ENCODE measurements around the gene CARMIL3.
"Not testable (repeated sequence)": the region's sequence is repeated elsewhere in the genome, so short reads cannot be mapped to it uniquely, and the experiment has no call there.

Gene CARMIL3

DNA sequence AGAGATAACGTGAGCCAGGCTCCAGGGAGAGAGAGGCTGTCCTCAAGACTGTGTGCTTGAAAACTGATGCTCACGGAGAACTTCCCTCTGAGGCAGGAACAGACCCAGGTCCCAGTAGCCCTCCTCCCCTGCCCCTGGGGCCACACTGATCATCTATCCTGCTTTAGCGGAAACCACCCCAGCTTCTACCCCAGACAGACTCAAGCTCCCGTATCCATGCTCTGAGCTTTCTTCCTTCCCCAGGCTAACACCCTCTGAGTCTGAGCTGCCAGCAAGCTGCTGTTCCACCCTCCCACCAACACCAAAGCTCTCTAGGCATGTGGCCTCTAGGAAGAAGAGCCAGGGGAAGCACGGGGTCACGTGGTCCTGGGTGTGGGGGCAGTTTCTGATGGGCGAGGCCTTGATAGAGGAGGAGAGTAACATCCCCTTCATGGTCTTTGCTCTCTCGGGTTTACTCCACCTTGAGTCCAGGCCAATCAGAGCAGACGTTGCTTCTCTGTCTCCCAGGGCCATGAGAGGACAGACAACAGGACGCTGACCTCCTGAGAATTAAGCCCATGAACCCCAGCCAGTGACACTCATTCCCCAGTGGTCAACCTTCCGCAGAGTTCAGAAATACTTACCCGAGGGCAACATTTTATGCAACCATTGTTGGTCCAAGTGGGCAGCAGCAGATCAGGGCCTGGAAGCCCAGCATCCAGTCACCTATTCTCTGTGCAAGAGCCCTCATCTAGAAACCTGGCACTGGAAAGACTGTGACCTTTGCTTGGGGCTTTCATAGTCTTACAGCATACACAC, 43.7 kb downstream of the CARMIL3 start:
- peak; percentile 72 for DNase-seq

DNA sequence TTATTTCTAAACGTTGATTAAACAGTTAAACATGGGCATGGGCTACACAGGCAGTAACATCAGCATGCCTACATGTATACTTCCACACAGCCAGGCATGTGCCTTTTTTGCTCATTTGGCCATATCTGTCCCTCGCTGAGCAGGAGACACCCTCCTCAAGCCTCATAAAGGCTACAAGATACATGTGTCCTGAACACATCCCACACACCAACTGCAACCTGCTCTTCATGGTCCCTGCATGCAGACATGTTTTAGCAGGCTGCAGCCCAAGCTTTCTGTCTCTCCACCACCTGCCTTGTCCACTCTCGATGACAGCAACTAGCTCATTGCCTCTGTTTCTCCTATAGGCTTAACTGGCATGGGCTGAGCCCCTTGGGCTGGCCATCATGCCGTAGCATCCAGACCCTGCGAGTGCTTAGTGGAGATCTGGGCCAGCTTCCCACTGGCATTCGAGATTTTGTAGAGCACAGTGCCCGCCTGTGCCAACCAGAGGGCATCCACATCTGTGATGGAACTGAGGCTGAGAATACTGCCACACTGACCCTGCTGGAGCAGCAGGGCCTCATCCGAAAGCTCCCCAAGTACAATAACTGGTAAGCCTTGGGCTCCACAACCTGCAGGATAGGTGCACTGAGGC, 44.9 kb downstream of the CARMIL3 start:
- DNase-seq = no peak

- DNase-seq = no peak
These were observed 46.6 kb downstream of the CARMIL3 start for GRCh38 chr14:24098229-24098926.

DNA sequence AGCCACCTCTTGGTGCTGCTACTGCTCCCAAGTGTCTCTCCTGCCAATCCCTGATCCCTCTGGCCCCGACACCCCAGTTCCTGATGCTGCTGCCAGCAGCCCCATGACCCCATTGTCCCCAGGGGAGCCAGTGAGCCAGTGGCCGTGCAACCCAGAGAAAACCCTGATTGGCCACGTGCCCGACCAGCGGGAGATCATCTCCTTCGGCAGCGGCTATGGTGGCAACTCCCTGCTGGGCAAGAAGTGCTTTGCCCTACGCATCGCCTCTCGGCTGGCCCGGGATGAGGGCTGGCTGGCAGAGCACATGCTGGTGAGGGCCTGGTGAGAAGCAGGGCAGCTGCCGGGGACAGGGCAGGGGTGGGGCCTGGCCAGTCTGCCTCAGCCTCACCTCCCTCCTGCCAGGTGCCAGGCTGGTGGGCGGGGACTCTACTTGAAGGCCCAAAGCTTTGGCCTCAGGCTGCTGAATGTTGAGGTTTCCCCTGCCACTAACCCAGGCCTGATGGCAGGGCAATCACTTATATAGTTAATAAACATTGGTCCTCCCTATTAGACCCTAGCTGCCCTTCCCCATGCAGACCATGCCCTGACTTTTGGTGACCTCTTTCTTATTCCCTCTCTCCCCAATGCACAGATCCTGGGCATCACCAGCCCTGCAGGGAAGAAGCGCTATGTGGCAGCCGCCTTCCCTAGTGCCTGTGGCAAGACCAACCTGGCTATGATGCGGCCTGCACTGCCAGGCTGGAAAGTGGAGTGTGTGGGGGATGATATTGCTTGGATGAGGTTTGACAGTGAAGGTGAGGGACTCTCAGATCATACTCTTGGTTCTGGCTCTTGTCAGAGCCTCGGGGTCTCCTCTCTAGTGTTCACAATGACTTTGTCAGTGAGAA, 47.4 kb downstream of the CARMIL3 start:
- DNase-seq = no peak

GRCh38 chr14:24100197-24100981, 48.6 kb downstream of the CARMIL3 start:
- DNase-seq = no peak

DNA sequence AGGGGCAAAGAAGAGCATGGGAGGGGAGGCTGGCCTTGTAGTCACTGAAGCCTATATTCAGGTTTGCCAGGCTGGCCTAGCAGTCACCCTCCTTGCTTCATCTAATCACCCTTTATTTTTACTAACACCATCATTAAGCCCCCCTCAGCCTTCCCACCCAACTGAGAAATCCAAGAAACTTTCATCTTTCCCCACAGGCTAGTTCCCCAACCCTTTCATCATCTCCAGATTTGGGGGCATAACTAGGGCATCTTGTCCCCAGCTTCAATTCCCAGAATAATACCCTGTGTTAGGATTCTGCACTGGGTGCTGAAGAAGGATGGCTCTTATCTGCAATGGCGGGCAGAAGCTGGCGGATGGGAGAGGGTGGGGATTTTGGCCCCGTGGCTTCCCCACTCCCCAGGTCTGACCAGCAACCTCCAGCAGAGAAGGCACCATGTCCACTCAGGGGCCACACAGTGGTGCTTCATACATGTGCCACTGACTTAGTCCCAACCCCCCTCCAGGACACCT, 49.2 kb downstream of the CARMIL3 start:
- DNase-seq = no peak

- no peak for DNase-seq
These were observed 50.7 kb downstream of the CARMIL3 start for GRCh38 chr14:24102357-24103048.

DNA sequence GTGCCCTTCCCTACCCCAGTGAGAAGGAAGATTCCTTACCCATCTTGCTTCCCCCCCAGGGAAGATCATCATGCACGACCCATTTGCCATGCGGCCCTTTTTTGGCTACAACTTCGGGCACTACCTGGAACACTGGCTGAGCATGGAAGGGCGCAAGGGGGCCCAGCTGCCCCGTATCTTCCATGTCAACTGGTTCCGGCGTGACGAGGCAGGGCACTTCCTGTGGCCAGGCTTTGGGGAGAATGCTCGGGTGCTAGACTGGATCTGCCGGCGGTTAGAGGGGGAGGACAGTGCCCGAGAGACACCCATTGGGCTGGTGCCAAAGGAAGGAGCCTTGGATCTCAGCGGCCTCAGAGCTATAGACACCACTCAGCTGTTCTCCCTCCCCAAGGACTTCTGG, 51.6 kb downstream of the CARMIL3 start:
- no peak for DNase-seq

DNA sequence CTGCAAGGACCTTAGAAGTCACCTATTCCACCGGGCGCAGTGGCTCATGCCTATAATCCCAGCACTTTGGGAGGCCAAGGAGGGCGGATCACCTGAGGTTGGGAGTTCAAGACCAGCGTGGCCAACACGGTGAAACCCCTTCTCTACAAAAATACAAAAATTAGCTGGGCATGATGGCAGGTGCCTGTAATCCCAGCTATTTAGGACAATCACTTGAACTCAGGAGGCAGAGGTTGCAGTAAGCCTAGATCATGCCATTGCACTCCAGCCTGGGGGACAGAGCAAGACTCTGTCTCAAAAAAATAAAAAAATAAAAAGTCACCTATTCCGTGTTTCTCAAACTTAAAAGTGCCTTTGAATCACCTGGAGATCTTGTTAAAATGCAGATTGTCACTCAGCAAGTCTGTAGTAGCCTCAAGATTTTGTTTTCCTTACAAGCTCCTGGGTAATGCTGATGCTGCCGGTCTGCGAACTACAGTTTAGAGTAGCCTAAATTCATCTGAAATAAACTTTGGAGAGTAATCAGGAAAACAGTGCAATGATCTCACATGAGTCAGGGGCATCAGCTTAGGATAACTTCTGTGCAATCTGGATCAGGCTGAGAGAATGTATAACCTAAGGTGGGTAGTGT, 53.9 kb downstream of the CARMIL3 start:
- DNase-seq = not testable (repeated sequence)

DNA sequence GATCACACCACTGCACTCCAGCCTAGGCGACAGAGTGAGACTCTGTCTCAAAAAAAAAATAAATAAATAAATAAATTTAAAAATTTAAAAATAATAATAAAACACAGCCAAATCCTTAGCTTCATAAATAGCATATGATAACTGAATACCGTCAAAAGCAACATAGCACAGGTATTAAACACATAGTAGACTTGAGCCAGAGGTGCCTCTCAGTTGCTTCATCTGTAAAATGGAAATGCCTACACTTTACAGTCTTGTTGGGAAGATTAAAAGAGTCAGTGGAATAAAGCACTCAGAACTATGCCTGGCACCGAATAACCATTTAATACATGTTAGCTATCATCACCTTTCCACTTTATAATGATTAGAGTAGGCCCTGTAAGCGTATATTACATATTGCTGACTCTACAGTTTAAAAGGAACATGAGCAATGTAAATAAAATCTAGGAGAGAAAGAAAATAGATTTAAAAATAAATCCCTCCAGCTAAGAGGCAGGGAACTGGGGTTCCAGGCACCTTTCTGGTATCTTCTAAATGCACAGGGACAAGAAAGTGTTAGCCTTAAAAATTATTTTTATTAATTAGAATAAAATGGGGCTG, 55.0 kb downstream of the CARMIL3 start:
- DNase-seq = no peak

GRCh38 chr14:24108336-24108874, 56.6 kb downstream of the CARMIL3 start:
- DNase-seq = no peak

- no peak for DNase-seq
These were observed 58.3 kb downstream of the CARMIL3 start for GRCh38 chr14:24110060-24110459.

DNA sequence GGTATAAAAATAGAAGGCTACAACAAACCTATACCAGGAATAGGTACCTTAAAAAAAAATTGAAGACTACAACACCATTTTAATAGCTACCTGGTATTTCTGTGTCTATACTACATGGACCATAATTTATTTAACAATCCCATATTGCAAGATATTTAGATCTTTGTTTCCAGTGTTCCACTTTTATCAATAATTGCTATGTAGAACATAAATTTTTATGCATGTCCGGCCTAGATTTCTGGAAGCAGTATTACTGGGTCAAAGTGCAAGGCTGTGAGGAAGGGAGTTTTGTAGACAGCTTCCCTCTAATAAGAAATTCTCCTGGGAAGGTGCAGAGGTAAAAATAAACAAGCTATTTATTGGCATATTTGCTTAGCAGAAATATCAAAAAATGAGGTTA, 58.7 kb downstream of the CARMIL3 start:
- no peak for DNase-seq

- no peak for DNase-seq
These were observed 61.6 kb downstream of the CARMIL3 start for GRCh38 chr14:24113379-24113800.

- peak; percentile 89 for DNase-seq
These were observed 62.2 kb downstream of the CARMIL3 start for GRCh38 chr14:24113801-24114531.

- peak; percentile 100 for DNase-seq
These were observed 63.0 kb downstream of the CARMIL3 start, which contains the start of the genes DCAF11 and NRL for GRCh38 chr14:24114532-24115421. DCAF11 (plus strand) TSS chr14:24114777; CDS start chr14:24115595, 818 bp downstream. NRL (minus strand) TSS chr14:24114949; CDS start chr14:24082848, 32,101 bp downstream.

DNA sequence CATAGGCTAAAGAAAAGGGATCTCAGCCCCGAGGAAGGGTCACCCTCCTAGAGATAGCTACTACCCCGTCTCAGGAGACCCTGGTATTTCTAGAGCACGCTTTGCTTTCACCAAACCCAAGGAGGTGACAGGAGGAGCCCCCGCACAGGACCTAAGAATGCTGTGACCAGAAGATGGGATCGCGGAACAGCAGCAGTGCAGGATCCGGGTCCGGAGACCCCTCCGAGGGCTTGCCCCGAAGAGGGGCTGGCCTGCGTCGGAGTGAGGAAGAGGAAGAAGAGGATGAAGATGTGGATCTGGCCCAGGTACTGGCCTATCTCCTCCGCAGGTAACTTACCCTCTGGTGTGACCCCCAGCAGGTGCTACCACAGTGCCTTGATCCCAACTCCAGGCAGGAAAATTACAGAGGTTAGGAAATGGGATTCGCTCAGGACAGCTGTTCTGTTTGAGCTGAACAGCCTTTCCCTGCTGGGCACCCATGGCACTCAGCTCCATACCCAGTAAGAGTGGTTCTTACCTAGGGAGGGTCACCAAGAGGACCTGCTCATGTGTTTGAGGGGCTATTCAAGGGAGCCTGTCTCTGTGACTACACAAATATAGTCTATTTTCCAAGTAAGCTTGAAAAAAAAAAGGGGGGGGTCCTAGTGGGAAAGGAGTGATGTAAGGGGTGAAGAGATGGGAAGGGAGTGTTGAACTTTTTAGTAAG, 63.8 kb downstream of the CARMIL3 start:
- DNase-seq = no peak
